Endothelial cell of umbilical vein (primary cell): Measurements from ENCODE around the gene MKLN1. TPM values are rescaled to one million over a fixed set of nuclear protein-coding genes. Genes with fewer than 3 reads are reported as not detected.

Source experiments
- BruUV-seq: library from RNA; stranded (reverse); fragments of 400-500 nt; replicated peaks from 2 replicates; lab custom pipeline; 2021; lab: Mats Ljungman, UMichigan
- CTCF ChIA-PET: fragments of 300-600, 350-600 bp; sonication (Branson Sonifier 250); formaldehyde crosslinking; loops from one replicate; lab custom pipeline; 2021; ENCODE audit warnings: antibody characterized with exemption, inconsistent platforms; lab: Charles Lee
- POLR2A ChIA-PET: fragments of 300-600, 350-600 bp; sonication (Branson Sonifier 250); formaldehyde crosslinking; loops from one replicate; lab custom pipeline; 2021; ENCODE audit warnings: antibody characterized with exemption, inconsistent platforms; lab: Charles Lee
- DNase-seq: peaks from one replicate; pipeline ENCODE4 v3.0.0-alpha.2; 2011; ENCODE audit warnings: low read depth, low spot score
- FAIRE-seq: peaks from 2 replicates; lab custom pipeline; 2011; peaks lifted over from hg19 to GRCh38; lab: Jason Lieb, UNC
- H2AFZ ChIP-seq: 2 replicates; pipeline ENCODE4 v1.6.0; 2012; ENCODE audit warnings: low read depth, low read length, control low read depth, inconsistent platforms
- H3K27ac ChIP-seq: 2 replicates; pipeline ENCODE4 v1.5.1; 2011; ENCODE audit warnings: low read depth, mild to moderate bottlenecking, control low read depth, low read length, moderate library complexity; ENCODE audit not compliant: insufficient read depth
- H3K27me3 ChIP-seq, 2 experiments: 2 replicates each; pipeline versions ENCODE4 v1.6.0 to v1.6.1; 2011; ENCODE audit warnings: low read length in 2 of 2, mixed read lengths in 1 of 2; ENCODE audit not compliant: control insufficient read depth in 2 of 2, insufficient read depth in 2 of 2
- H3K36me3 ChIP-seq, 2 experiments: 2 replicates in 1 of 2; 3 replicates in 1 of 2; pipeline ENCODE4 v1.5.1; 2011; ENCODE audit warnings: low read length in 2 of 2, mild to moderate bottlenecking in 1 of 2, moderate library complexity in 1 of 2; ENCODE audit not compliant: control insufficient read depth in 2 of 2, insufficient read depth in 2 of 2; ENCODE audit errors: extremely low read depth in 1 of 2
- H3K4me1 ChIP-seq: 3 replicates; pipeline ENCODE4 v1.5.1; 2011; ENCODE audit warnings: mild to moderate bottlenecking, low read length; ENCODE audit not compliant: control insufficient read depth, insufficient read depth; ENCODE audit errors: extremely low read depth
- H3K4me2 ChIP-seq: 2 replicates; pipeline ENCODE4 v1.6.1; 2011; ENCODE audit warnings: low read length, control low read depth, mixed read lengths; ENCODE audit not compliant: insufficient read depth
- H3K4me3 ChIP-seq, 3 experiments: fragments of 200-600 bp in 1 of 3; sonication (generic), shearing (Covaris generic) in 1 of 3; replicated peaks in 1 of 3; 2 replicates each; pipeline ENCODE4 v1.5.1; 2011 to 2016; ENCODE audit warnings: control low read depth in 3 of 3, low read length in 3 of 3, mild to moderate bottlenecking in 2 of 3, inconsistent platforms in 1 of 3, low read depth in 1 of 3, moderate library complexity in 1 of 3; ENCODE audit not compliant: insufficient read depth in 1 of 3
- H3K79me2 ChIP-seq: 2 replicates; pipeline ENCODE4 v1.6.0; 2012; ENCODE audit warnings: low read length, inconsistent platforms; ENCODE audit not compliant: control insufficient read depth, insufficient read depth
- H3K9ac ChIP-seq: replicated peaks from 2 replicates; pipeline ENCODE3; 2011; ENCODE audit warnings: low read length, control low read depth; ENCODE audit not compliant: insufficient read depth; ENCODE audit errors: extremely low read depth
- H3K9me1 ChIP-seq: replicated peaks from 3 replicates; pipeline ENCODE4 v1.6.0; 2011; ENCODE audit warnings: mild to moderate bottlenecking, low read length; ENCODE audit not compliant: control insufficient read depth, insufficient read depth; ENCODE audit errors: extremely low read depth
- H3K9me3 ChIP-seq: replicated peaks from 2 replicates; pipeline ENCODE4 v1.5.1; 2012; ENCODE audit warnings: low read length, inconsistent platforms; ENCODE audit not compliant: control insufficient read depth, insufficient read depth
- H4K20me1 ChIP-seq: replicated peaks from 2 replicates; pipeline ENCODE3; 2011; ENCODE audit warnings: mild to moderate bottlenecking, low read length; ENCODE audit not compliant: control insufficient read depth, insufficient read depth; ENCODE audit errors: extremely low read depth
- EZH2 ChIP-seq: IDR thresholded peaks from 2 replicates; pipeline ENCODE4 v1.6.1; 2012; ENCODE audit warnings: borderline replicate concordance, low read depth, mild to moderate bottlenecking, moderate library complexity, low read length, inconsistent platforms; ENCODE audit not compliant: severe bottlenecking
- dilution Hi-C: fragments of 300-500 bp; cut with MboI; formaldehyde crosslinking; loops from one replicate; pipeline ENCODE4 v1.15.0; 2019; ENCODE audit warnings: low sequenced_read_pairs; ENCODE audit not compliant: extremely low pct_ligation_motif_present
- intact Hi-C: fragments of 100-400 bp; cut with micrococcal nuclease; formaldehyde crosslinking; loops from one replicate; pipeline ENCODE4 v1.10.0; 2022
- polyA plus RNA-seq, 4 experiments: library from polyadenylated mRNA; depleted of rRNA in 3 of 4; stranded (reverse) in 3 of 4; unstranded in 1 of 4; fragments of >200 nt; gene quantifications; 2 replicates each; pipeline versions ENCODE4 v1.2.1 to v1.2.3, GENCODE V29; 2011 to 2012; ENCODE audit warnings: missing spikeins in 1 of 4
- total RNA-seq: library from RNA; stranded (reverse); gene quantifications from 2 replicates; pipeline ENCODE4 v1.2.3, GENCODE V29; 2021
- TF ChIP-seq, protein P1 (sequence below), 2 donors: IDR thresholded peaks; 1 replicate in 1 of 2; 2 replicates in 1 of 2; pipeline ENCODE4 v1.5.1; 2011; ENCODE audit warnings: low read length in 2 of 2, mild to moderate bottlenecking in 2 of 2, moderate library complexity in 2 of 2, control low read depth in 1 of 2, inconsistent platforms in 1 of 2, low read depth in 1 of 2; ENCODE audit not compliant: insufficient read depth in 1 of 2; ENCODE audit errors: extremely low read depth in 1 of 2

MKLN1 gene
- total and polyA plus RNA-seq, 2 donors (not counting 3 experiments of a cell fraction or from before 2014, with no cell fraction given): 12.2 to 32.1 TPM

DNA sequence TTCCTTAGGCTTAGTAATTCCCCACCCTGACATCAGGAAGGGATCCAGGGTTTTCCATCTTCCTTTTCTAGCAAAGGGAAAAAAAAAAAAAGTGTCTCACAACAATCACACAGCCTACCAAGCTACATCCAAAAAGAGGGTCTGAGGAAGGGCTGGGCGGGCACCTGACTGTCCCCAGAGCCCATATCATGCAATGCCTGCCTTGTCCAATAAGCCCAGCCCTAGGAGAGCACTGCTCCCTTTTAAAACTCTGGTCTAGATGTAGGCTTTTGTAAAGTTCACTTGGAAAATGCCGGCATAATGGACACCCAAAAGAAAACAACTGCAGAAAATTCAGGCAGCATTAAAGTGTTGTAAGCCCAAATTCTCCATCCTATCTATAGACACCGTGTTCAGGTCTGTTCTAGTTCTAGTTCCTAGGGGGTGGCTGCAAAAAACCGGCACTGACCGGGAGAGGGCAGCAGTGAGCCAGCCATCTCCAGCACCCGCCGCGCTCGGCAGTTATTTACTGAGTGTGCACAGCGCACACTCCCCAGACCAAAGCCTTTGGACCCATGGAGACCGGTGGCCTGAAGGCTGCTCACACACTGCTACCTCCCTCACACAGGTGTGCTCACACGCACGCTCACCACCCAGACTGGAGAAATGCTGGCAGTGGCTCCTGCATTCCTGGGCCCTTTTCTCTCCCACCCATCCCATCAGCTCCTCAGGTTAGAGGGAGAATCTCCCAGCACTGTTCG is 180.1 kb downstream of the MKLN1 start:
- H4K20me1 ChIP-seq: no peaks in the 10 kb centered on the region
- TF ChIP-seq, protein P1, sequence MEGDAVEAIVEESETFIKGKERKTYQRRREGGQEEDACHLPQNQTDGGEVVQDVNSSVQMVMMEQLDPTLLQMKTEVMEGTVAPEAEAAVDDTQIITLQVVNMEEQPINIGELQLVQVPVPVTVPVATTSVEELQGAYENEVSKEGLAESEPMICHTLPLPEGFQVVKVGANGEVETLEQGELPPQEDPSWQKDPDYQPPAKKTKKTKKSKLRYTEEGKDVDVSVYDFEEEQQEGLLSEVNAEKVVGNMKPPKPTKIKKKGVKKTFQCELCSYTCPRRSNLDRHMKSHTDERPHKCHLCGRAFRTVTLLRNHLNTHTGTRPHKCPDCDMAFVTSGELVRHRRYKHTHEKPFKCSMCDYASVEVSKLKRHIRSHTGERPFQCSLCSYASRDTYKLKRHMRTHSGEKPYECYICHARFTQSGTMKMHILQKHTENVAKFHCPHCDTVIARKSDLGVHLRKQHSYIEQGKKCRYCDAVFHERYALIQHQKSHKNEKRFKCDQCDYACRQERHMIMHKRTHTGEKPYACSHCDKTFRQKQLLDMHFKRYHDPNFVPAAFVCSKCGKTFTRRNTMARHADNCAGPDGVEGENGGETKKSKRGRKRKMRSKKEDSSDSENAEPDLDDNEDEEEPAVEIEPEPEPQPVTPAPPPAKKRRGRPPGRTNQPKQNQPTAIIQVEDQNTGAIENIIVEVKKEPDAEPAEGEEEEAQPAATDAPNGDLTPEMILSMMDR (IDR thresholded peaks at IDR 0.05; ENCODE audit: extremely low read depth in 1 of 2, insufficient read depth in 1 of 2, low read depth in 1 of 2, low read length in 2 of 2): peak; percentile 87 to 90
- TF ChIP-seq EZH2: no peak
- no peak overlapping the region for H3K4me2 ChIP-seq
- DNase-seq: peak; percentile 76
- H3K79me2 ChIP-seq: peaks cover 25% of the 10 kb centered on the region
- peak; percentile 87 for FAIRE-seq
- no TSS peak for BruUV-seq
- no peaks in the 10 kb centered on the region for H3K9me1 ChIP-seq
- no peak overlapping the region for H2AFZ ChIP-seq
- H3K36me3 ChIP-seq: peaks cover 12 to 34% of the 10 kb centered on the region in 2 experiments
- CTCF ChIA-PET: interaction anchor here (0.9 to 8.4 kb wide), 10 partner anchors 14 to 181 kb away, joined by 3 to 79 read pairs (median 5); no protein-coding TSS in a partner anchor
- H3K27me3 ChIP-seq: no peaks in the 10 kb centered on the region
- H3K4me3 ChIP-seq: no peak overlapping the region
- no peak overlapping the region for H3K9ac ChIP-seq
- dilution Hi-C loops (no loop called here), intact Hi-C loops (loop anchor here (1.0 kb wide), 3 partner anchors 33 to 147 kb away; no protein-coding TSS in a partner anchor)
- no peak overlapping the region for H3K27ac ChIP-seq
- POLR2A ChIA-PET: no interaction called here
- H3K9me3 ChIP-seq: no peaks in the 10 kb centered on the region
- peaks cover 18% of the 10 kb centered on the region for H3K4me1 ChIP-seq
